Smooth muscle cell (in vitro differentiated cells): Measurements from ENCODE around the gene STARD8. TPM values are rescaled to one million over a fixed set of nuclear protein-coding genes. Genes with fewer than 3 reads are reported as not detected.

Experiments used
- DNase-seq: peaks from one replicate; lab custom pipeline; 2025; ENCODE audit not compliant: unreplicated experiment; lab: John Stamatoyannopoulos, UW
- H2AFZ ChIP-seq: fragments of 200-600 bp; sonication (generic); 2 replicates; pipeline ENCODE4 v1.6.0; 2016; ENCODE audit warnings: antibody characterized with exemption, low read depth, mild to moderate bottlenecking
- H3F3A ChIP-seq: fragments of 200-600 bp; sonication (generic); 2 replicates; pipeline ENCODE4 v1.6.0; 2017; ENCODE audit warnings: antibody characterized with exemption, low read depth
- H3K27ac ChIP-seq: fragments of 200-600 bp; sonication (generic); 2 replicates; pipeline ENCODE4 v1.5.1; 2016; ENCODE audit warnings: low read depth, mild to moderate bottlenecking
- H3K27me3 ChIP-seq: fragments of 200-600 bp; sonication (generic); 2 replicates; pipeline ENCODE4 v1.6.1; 2016; ENCODE audit warnings: low read depth, mild to moderate bottlenecking
- H3K36me3 ChIP-seq: fragments of 200-600 bp; sonication (generic); 2 replicates; pipeline ENCODE4 v1.5.1; 2016; ENCODE audit warnings: low read depth
- H3K4me1 ChIP-seq: fragments of 200-600 bp; sonication (generic); 2 replicates; pipeline ENCODE4 v1.5.1; 2016; ENCODE audit warnings: low read depth
- H3K4me2 ChIP-seq: fragments of 200-600 bp; sonication (generic); 2 replicates; pipeline ENCODE4 v1.6.0; 2016; ENCODE audit warnings: mild to moderate bottlenecking
- H3K4me3 ChIP-seq: fragments of 200-600 bp; sonication (generic); 2 replicates; pipeline ENCODE4 v1.5.1; 2016; ENCODE audit warnings: mild to moderate bottlenecking
- H3K79me2 ChIP-seq: fragments of 200-600 bp; sonication (generic); 2 replicates; pipeline ENCODE4 v1.6.0; 2016; ENCODE audit warnings: low read depth, mild to moderate bottlenecking
- H3K9ac ChIP-seq: fragments of 200-600 bp; sonication (generic); 2 replicates; pipeline ENCODE4 v1.6.0; 2016; ENCODE audit warnings: low read depth
- H3K9me3 ChIP-seq: fragments of 200-600 bp; sonication (generic); replicated peaks from 2 replicates; pipeline ENCODE4 v1.5.1; 2016; ENCODE audit warnings: low read depth
- H4K20me1 ChIP-seq: fragments of 200-600 bp; sonication (generic); 2 replicates; pipeline ENCODE4 v1.6.0; 2016; ENCODE audit warnings: low read depth
- WGBS: methylation state at CpG from one replicate; pipeline ENCODE4 v1.1.7; 2016; ENCODE audit warnings: low lambda C conversion rate; 5-methylcytosine and 5-hydroxymethylcytosine counted together
- polyA plus RNA-seq: library from polyadenylated mRNA; unstranded; fragments of >200 nt; fragmentation: Nextera tagmentation; extraction: Ambion mirVana; gene quantifications from 2 replicates; pipeline ENCODE4 v1.2.1, GENCODE V29; 2016
- total RNA-seq: library from RNA; depleted of rRNA; stranded (reverse); fragments of >200 nt; gene quantifications from 2 replicates; pipeline ENCODE4 v1.2.3, GENCODE V29; 2014
- TF ChIP-seq, protein P1 (sequence below): fragments of 200-600 bp; sonication (generic); IDR thresholded peaks from 2 replicates; pipeline ENCODE4 v1.5.1; 2017; ENCODE audit warnings: borderline replicate concordance, mild to moderate bottlenecking, antibody characterized with exemption; ENCODE audit not compliant: insufficient read depth, poor library complexity, severe bottlenecking

Gene STARD8
- total and polyA plus RNA-seq, 2 experiments from 2014 or later, result 0.27 to 0.38 TPM

DNA sequence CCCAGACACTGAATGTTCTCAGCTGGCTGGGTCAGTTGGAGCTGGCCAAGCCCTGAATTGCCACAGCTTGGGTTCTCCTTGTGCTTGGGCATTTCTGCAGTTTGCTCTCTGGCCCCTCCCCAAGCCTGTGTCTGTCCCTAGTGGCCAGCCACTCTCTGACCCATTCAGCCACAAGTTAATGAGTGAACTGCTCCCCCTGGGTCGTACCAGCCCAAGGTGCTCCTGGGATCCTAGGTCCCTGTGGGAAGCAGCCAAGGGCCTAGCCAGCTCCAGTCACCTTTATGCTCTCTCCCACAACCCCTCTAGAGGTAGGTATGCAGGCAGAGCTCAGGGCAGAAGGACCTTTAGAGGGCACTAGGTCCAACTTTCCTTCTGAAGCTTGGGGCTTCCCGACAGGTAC lies 51.5 kb downstream of the STARD8 start:
- no peak overlapping the region for H3K4me3 ChIP-seq
- WGBS, result 92% methylated on average over 2 of the region's 2 CpGs
- no peaks in the 10 kb centered on the region for H3K27me3 ChIP-seq
- no peaks in the 10 kb centered on the region for H3K4me1 ChIP-seq
- no peak for DNase-seq
- no peaks in the 10 kb centered on the region for H3K36me3 ChIP-seq
- no peaks in the 10 kb centered on the region for H3K9me3 ChIP-seq
- no peak overlapping the region for H2AFZ ChIP-seq
- H3F3A ChIP-seq, result no peaks in the 10 kb centered on the region
- H3K4me2 ChIP-seq, result no peak overlapping the region
- no peak overlapping the region for H3K9ac ChIP-seq
- H3K27ac ChIP-seq, result no peak overlapping the region
- H4K20me1 ChIP-seq, result no peaks in the 10 kb centered on the region
- no peaks in the 10 kb centered on the region for H3K79me2 ChIP-seq
- TF ChIP-seq, protein P1, sequence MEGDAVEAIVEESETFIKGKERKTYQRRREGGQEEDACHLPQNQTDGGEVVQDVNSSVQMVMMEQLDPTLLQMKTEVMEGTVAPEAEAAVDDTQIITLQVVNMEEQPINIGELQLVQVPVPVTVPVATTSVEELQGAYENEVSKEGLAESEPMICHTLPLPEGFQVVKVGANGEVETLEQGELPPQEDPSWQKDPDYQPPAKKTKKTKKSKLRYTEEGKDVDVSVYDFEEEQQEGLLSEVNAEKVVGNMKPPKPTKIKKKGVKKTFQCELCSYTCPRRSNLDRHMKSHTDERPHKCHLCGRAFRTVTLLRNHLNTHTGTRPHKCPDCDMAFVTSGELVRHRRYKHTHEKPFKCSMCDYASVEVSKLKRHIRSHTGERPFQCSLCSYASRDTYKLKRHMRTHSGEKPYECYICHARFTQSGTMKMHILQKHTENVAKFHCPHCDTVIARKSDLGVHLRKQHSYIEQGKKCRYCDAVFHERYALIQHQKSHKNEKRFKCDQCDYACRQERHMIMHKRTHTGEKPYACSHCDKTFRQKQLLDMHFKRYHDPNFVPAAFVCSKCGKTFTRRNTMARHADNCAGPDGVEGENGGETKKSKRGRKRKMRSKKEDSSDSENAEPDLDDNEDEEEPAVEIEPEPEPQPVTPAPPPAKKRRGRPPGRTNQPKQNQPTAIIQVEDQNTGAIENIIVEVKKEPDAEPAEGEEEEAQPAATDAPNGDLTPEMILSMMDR, result no peak

DNA sequence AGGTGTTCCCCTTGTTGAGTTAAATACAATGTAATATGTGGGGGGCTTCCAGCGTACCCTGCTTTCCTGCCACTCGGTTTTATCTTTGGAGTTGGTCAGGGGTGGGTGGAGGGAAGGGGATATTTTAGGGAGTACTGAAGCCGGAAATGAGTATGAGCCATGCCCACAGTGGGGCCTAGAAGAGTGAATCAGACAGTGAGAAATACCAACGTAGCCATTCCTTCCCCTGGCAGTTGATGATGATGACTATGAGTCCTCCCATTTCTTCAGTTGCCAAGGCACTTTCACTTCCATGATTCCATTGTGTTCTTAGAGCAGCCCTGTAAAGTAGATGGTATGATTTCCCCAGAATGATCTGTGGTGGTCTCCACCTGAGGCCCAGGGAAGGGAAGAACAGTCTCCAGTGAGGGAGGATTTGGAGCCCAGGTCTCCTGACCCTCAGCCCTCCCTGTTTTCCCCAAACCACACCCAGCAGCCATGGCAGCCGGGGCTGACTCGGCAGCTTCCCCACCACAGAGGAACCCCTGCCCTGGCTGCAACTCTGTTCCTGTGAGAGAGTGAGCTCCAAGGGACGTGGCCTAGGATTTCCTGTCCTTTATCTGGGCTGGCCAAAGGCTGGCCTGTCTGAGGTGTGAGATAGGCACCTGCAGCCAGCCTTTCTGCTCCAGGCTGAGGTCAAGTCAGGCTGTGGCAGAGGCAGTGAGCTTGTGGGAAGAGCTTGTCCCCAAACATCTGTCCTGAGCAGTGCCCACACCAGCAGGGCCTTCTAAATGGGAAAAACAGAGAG lies 52.7 kb downstream of the STARD8 start:
- Histone ChIP-seq H3K79me2 (no peaks in the 10 kb centered on the region), H3K36me3 (no peaks in the 10 kb centered on the region), H3K4me2 (no peak overlapping the region), H4K20me1 (no peaks in the 10 kb centered on the region), H3K4me1 (no peaks in the 10 kb centered on the region), H3K4me3 (no peak overlapping the region), H3K9me3 (no peaks in the 10 kb centered on the region), H3F3A (no peaks in the 10 kb centered on the region), H3K27me3 (no peaks in the 10 kb centered on the region), H3K9ac (no peak overlapping the region), H2AFZ (no peak overlapping the region), H3K27ac (no peak overlapping the region)
- DNase-seq, result no peak
- 70% methylated on average over 7 of the region's 7 CpGs for WGBS
- TF ChIP-seq, protein P1, result no peak

DNA sequence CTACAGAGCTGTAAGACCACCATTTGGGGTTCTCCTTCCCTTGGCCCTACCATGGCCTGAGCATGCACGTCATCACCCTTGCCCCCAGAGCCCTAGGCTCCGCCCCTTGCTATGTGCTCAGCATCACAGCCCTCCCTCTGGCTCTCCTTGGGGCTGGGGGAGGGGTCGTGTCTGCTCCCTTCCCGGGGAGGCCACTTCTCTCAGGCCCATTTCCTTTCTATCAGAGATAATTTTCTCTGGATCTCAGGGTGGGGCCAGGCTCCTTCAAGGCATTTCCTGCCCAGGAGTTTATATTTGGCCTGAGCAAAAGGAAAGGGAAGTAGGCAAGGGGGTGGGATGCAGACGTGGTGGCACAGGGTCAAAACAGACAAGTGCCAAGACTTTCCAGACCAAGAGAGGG lies 55.9 kb downstream of the STARD8 start:
- H3K27me3 ChIP-seq, result no peaks in the 10 kb centered on the region
- 65% methylated on average over 5 of the region's 5 CpGs for WGBS
- no peaks in the 10 kb centered on the region for H3F3A ChIP-seq
- no peaks in the 10 kb centered on the region for H4K20me1 ChIP-seq
- no peak overlapping the region for H3K4me2 ChIP-seq
- H3K9ac ChIP-seq, result no peak overlapping the region
- H3K79me2 ChIP-seq, result no peaks in the 10 kb centered on the region
- TF ChIP-seq, protein P1, result no peak
- H2AFZ ChIP-seq, result no peak overlapping the region
- no peaks in the 10 kb centered on the region for H3K9me3 ChIP-seq
- DNase-seq, result no peak
- no peaks in the 10 kb centered on the region for H3K4me1 ChIP-seq
- H3K36me3 ChIP-seq, result no peaks in the 10 kb centered on the region
- H3K27ac ChIP-seq, result no peak overlapping the region
- no peak overlapping the region for H3K4me3 ChIP-seq

DNA sequence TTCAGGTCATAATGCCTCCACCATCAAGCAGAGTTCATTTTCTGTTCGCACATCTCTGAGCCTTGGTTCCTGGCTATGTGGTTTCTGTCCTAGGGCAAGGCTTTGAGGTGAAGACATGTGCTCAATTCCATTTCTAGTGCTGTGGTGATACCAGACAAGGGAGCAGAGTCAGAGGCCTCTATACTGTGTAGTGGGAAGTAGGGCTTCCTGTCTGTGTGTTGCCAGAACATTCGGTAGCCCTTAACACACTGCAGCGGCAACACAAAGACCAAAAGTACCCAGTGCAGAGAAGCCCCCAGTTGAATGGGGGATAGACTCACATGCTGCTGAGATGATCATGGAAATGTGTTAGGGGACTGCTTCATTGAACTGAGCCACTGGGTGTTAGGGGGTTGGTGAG lies 56.4 kb downstream of the STARD8 start:
- Histone ChIP-seq H3K4me1 (no peaks in the 10 kb centered on the region), H3K9ac (no peak overlapping the region), H3K4me2 (no peak overlapping the region), H3K4me3 (no peak overlapping the region), H3K9me3 (no peaks in the 10 kb centered on the region), H3K36me3 (no peaks in the 10 kb centered on the region), H3K27me3 (no peaks in the 10 kb centered on the region), H3F3A (no peaks in the 10 kb centered on the region), H2AFZ (no peak overlapping the region), H4K20me1 (no peaks in the 10 kb centered on the region), H3K79me2 (no peaks in the 10 kb centered on the region), H3K27ac (no peak overlapping the region)
- WGBS, result 100% methylated on average over 3 of the region's 3 CpGs
- no peak for DNase-seq
- TF ChIP-seq, protein P1, result no peak
